Thyroid gland (tissue), 4 donors: ENCODE measurements around the gene DHH.

Source experiments
- CTCF ChIP-seq, 6 experiments: fragments of 200-600 bp in 3 of 6; fragments of 450-650 bp in 3 of 6; sonication (generic) in 3 of 6; IDR thresholded peaks; one replicate each; pipeline ENCODE4 v1.5.1; 2016 to 2019; ENCODE audit warnings: antibody characterized with exemption in 6 of 6, mild to moderate bottlenecking in 2 of 6, inconsistent platforms in 1 of 6, moderate library complexity in 1 of 6
- POLR2A ChIP-seq, 2 donors: fragments of 450-650 bp; IDR thresholded peaks; one replicate each; pipeline ENCODE4 v1.6.1; 2017; ENCODE audit warnings: antibody characterized with exemption in 2 of 2, mild to moderate bottlenecking in 2 of 2, moderate library complexity in 1 of 2

- TF ChIP-seq CTCF (IDR thresholded peaks at IDR 0.05) (no peak), POLR2A (IDR thresholded peaks at IDR 0.05) (no peak)
Measured at GRCh38 chr12:49050507-49051372, 43.9 kb downstream of the DHH start.
